ENCODE data around the gene ACOT9. TPM values are rescaled to one million over a fixed set of nuclear protein-coding genes. Genes with fewer than 3 reads are reported as not detected.

Gene ACOT9
- total RNA-seq, 1 experiment from 2014 or later, result 72.3 TPM

DNA sequence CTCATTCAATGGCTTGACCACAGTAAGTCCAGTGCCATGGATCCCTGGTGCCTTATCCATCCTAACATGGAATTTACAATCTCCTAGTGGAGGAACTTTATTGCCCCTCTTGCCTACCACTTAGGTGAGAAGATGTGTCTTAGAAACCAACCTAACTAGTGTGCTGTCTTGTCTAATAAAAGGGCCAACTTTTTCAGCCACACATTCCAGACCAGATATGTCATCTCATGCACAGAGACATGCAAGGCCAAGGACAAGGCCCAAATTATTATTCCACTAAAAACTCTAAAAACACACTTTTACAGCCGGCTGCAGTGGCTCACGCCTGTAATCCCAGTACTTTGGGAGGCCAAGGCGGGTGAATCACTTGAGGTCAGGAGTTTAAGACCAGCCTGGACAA is 86.4 kb downstream of the ACOT9 start:
- Histone ChIP-seq H2BK12ac (ENCODE audit: insufficient read length, low read depth, low read length) (no peak overlapping the region), H4K20me1 (ENCODE audit: control insufficient read depth, insufficient read depth, insufficient read length) (no peaks in the 10 kb centered on the region), H3K27me3 (ENCODE audit: insufficient read depth, low read length) (no peaks in the 10 kb centered on the region), H3K9ac (ENCODE audit: extremely low read depth, insufficient read length, low read length) (no peak overlapping the region), H3K79me1 (ENCODE audit: insufficient read depth, low read depth, low read length, poor library complexity, severe bottlenecking) (no peaks in the 10 kb centered on the region), H4K91ac (ENCODE audit: insufficient read length, low read depth, low read length) (no peak overlapping the region), H4K5ac (ENCODE audit: insufficient read length, low read depth, low read length) (no peak overlapping the region), H3K4ac (ENCODE audit: low read depth, low read length) (no peak overlapping the region), H3K4me2 (ENCODE audit: insufficient read depth, insufficient read length, low read length) (no peak overlapping the region), H2BK5ac (ENCODE audit: insufficient read length, low read length) (no peak overlapping the region), H3K14ac (ENCODE audit: insufficient read depth, low read length) (no peak overlapping the region), H3K27ac (ENCODE audit: insufficient read length, low read depth, low read length) (no peak overlapping the region), H4K8ac (replicated peaks; ENCODE audit: insufficient read length, low read depth, low read length) (no peak overlapping the region), H3K23me2 (ENCODE audit: insufficient read length, low read depth, low read length, poor library complexity, severe bottlenecking) (no peaks in the 10 kb centered on the region), H3K79me2 (ENCODE audit: insufficient read depth, low read length) (0 out of 2 replicates have a peak, but pooled peaks cover 2% of the 10 kb centered on the region), H2BK15ac (ENCODE audit: low read depth, low read length) (no peak overlapping the region), H2BK20ac (ENCODE audit: low read depth, low read length, poor library complexity, severe bottlenecking) (no peak overlapping the region), H3T11ph (ENCODE audit: low read length) (no peak overlapping the region), H2AFZ (ENCODE audit: low read length) (no peak overlapping the region), H3K18ac (ENCODE audit: insufficient read length, low read depth, low read length) (no peak overlapping the region), H3K56ac (ENCODE audit: insufficient read length, low read depth, low read length) (no peak overlapping the region), H2AK5ac (ENCODE audit: insufficient read length, low read length) (no peak overlapping the region), H3K4me1 (ENCODE audit: insufficient read depth, low read length) (peaks cover 3% of the 10 kb centered on the region; the same call in 1 of the 2 replicates), H3K9me3 (ENCODE audit: control insufficient read depth, low read depth, low read length) (peaks cover 7% of the 10 kb centered on the region), H2BK120ac (ENCODE audit: low read depth, low read length, poor library complexity, severe bottlenecking) (no peak overlapping the region), H3K23ac (ENCODE audit: insufficient read length, low read depth, low read length) (no peak overlapping the region)
- Mint-ChIP-seq H3K36me3 (ENCODE audit: insufficient read depth in 1 of 3, low read depth in 3 of 3) (peaks cover 12 to 30% (median 13%) of the 10 kb centered on the region in 3 experiments), H3K4me3 (no peak overlapping the region), H3K27ac (no peak overlapping the region; a peak in 1 of 7 replicates), H3K4me1 (peaks cover 29 to 30% of the 10 kb centered on the region in 2 experiments), H3K27me3 (ENCODE audit: low read depth) (no peaks in the 10 kb centered on the region), H3K9me3 (peaks cover 7 to 8% of the 10 kb centered on the region in 2 experiments; a peak in 4 of 5 replicates)
- no CpG with 5 or more reads among the region's 3 CpGs for WGBS (ENCODE audit: extremely low coverage, insufficient read length, low lambda C conversion rate)
- TF ChIP-seq, protein P1, sequence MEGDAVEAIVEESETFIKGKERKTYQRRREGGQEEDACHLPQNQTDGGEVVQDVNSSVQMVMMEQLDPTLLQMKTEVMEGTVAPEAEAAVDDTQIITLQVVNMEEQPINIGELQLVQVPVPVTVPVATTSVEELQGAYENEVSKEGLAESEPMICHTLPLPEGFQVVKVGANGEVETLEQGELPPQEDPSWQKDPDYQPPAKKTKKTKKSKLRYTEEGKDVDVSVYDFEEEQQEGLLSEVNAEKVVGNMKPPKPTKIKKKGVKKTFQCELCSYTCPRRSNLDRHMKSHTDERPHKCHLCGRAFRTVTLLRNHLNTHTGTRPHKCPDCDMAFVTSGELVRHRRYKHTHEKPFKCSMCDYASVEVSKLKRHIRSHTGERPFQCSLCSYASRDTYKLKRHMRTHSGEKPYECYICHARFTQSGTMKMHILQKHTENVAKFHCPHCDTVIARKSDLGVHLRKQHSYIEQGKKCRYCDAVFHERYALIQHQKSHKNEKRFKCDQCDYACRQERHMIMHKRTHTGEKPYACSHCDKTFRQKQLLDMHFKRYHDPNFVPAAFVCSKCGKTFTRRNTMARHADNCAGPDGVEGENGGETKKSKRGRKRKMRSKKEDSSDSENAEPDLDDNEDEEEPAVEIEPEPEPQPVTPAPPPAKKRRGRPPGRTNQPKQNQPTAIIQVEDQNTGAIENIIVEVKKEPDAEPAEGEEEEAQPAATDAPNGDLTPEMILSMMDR (conservative IDR thresholded peaks at IDR 0.05), result no peak
- no peak for DNase-seq

Measured in H9 (cell line).